ENCODE data around the gene XCR1. TPM values are rescaled to one million over a fixed set of nuclear protein-coding genes. Genes with fewer than 3 reads are reported as not detected.
A peak's percentile ranks its signal among the peaks of the same experiment; 100 is the strongest.
"Not testable (repeated sequence)": the region's sequence is repeated elsewhere in the genome, so short reads cannot be mapped to it uniquely, and the experiment has no call there.

The XCR1 gene
- total RNA-seq, 2 experiments from 2014 or later = not detected

DNA sequence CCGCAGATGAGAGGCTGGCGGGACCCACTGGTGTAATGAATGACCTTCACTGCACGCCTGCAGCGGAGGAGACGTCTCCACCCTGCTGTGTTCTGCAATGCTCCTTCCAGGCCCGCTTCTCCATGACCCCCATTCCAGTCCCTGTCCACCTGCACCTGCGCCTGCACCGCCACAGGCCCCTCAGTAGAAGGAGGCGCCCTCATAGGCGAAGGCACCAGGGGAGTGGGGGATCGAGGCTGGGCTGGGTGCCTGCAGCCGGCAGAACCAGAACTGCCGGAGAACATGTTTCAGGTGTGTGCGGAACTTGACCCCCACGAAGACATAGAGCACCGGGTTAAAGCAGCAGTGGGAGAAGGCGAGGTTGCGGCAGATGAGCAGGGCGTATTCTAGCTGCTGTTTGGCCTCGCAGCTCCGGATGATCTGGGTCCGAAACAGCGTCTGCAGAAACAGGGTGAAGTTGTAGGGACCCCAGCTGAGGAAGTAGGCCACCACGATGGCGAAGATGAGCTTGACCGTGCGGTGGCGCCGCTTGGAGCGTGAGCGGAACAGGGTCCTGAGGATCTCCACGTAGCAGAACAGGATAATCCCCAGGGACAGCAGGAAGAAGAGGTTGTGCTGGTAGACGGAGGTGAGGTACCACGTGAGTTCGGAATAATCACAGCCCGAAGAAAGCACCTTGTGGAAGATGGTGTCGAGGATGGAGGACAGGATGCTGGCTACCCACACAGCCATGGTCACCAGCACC lies 6.3 kb downstream of the XCR1 start:
- Mint-ChIP-seq H3K36me3 (ENCODE audit: low read depth) (peaks cover 2% of the 10 kb centered on the region), H3K4me1 (ENCODE audit: low read depth) (peaks cover 19% of the 10 kb centered on the region), H3K9me3 (ENCODE audit: insufficient read depth) (peaks cover 8% of the 10 kb centered on the region), H3K4me3 (no peak overlapping the region), H3K27ac (no peak overlapping the region), H3K27me3 (ENCODE audit: low read depth) (peaks cover 5% of the 10 kb centered on the region)
- ChIA-PET CTCF (interaction anchor here (3.5 kb wide), 1 partner anchor 58 kb away, joined by 16 read pairs; no protein-coding TSS in a partner anchor), POLR2A (no interaction called here)
- ATAC-seq (no peak), DNase-seq (peak; percentile 16)

DNA sequence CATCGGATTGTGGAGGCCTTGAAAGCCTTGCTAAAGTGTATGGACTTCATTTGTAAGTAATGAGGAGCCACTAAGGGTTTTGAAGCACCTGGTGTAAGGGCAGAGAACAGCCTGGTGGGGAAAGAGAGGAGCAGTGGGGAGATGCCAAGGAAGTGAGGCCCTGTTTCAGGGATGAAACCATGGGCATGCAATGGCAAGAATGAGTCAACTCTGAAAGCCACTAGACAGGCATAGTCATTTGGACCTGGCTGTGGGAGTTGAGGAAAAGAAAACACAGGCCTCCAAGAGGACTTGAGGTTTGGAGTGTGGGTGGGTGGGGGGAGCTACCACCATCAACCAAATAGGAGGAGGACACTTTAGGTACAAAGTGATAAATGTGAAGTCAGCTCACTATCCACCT lies 7.6 kb downstream of the XCR1 start:
- no peak for ATAC-seq

DNA sequence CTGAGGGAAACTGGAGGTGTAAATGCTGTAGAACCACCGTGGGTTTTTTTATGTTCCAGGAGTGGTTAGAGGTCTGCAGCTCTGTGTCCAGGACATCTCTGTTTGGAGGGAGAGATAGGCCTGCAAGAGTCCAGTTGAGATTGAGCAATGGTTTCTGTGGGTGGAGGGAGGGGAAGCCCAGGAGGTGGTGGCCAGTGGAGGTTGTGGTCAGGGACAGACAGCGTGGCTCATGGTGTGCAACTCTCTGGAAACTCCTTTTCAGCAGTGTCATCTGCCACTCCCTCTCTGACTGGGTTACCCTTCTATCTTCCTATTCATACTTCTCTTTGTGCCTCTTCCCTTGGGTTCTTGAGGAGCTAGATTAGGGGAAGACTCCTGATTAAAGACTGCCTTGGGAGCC lies 9.6 kb downstream of the XCR1 start:
- no peak overlapping the region for H3K4me3 Mint-ChIP-seq
- H3K27me3 Mint-ChIP-seq (ENCODE audit: low read depth) = peaks cover 2% of the 10 kb centered on the region
- H3K4me1 Mint-ChIP-seq (ENCODE audit: low read depth) = peaks cover 43% of the 10 kb centered on the region
- H3K27ac Mint-ChIP-seq = no peak overlapping the region
- ChIA-PET CTCF (interaction anchor here (0.6 to 3.5 kb wide), 2 partner anchors 47 to 61 kb away, joined by 3 to 16 read pairs; no protein-coding TSS in a partner anchor), POLR2A (interaction anchor here (0.7 to 1.1 kb wide), 2 partner anchors 59 to 182 kb away, joined by 3 read pairs; no protein-coding TSS in a partner anchor)
- ATAC-seq = no peak
- peaks cover 2% of the 10 kb centered on the region for H3K36me3 Mint-ChIP-seq (ENCODE audit: low read depth)
- DNase-seq = peak; percentile 17
- H3K9me3 Mint-ChIP-seq (ENCODE audit: insufficient read depth) = no peaks in the 10 kb centered on the region

More for the DNA sequence above, 7.6 kb downstream of the XCR1 start:
- H3K4me3 Mint-ChIP-seq = no peak overlapping the region
- H3K9me3 Mint-ChIP-seq (ENCODE audit: insufficient read depth) = peaks cover 1% of the 10 kb centered on the region
- ChIA-PET POLR2A (no interaction called here), CTCF (interaction anchor here (0.6 to 3.5 kb wide), 2 partner anchors 16 to 59 kb away, joined by 4 to 16 read pairs; no protein-coding TSS in a partner anchor)
- no peak overlapping the region for H3K27ac Mint-ChIP-seq
- H3K36me3 Mint-ChIP-seq (ENCODE audit: low read depth) = peaks cover 2% of the 10 kb centered on the region
- peaks cover 5% of the 10 kb centered on the region for H3K27me3 Mint-ChIP-seq (ENCODE audit: low read depth)
- H3K4me1 Mint-ChIP-seq (ENCODE audit: low read depth) = peaks cover 28% of the 10 kb centered on the region
- peak; percentile 14 for DNase-seq

DNA sequence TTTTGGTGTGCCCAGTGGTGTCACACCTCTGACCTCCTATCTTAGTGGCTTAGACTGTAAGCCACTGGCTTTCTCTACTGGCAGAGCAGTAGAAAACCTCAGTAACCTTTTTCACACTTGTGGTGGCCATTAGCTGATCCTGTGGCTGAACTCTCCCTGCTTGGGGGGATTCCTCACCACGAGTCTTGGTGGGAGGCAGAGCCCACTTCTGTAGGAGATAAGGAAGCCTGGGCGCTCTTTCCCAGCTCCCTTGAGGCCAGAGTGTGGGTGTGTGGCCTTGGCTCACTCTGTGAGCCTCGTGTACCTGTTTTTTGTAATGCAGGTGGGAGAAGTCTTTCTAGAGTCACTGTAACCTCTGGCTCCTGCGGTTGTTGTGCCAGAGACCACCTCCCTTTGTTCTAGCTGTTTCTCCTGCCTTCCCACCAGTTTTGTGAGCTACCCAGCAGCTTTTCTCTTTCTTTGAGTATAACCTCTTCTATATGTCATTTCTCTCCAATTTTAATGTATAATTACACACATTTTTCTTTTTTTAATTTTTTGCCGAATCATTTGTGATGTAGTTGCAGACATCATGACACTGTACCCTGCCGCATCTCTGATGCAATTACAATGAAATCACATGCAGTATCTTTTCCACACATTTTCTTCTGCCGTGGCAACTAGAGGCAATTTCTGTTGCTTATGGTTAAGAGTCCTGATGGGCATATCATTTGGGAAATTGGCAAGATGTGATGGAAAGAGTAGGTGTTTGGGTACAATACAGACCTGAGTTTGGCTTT lies 13.8 kb downstream of the XCR1 start:
- Mint-ChIP-seq H3K9me3 (ENCODE audit: insufficient read depth) (peaks cover 3% of the 10 kb centered on the region), H3K4me1 (ENCODE audit: low read depth) (peaks cover 63% of the 10 kb centered on the region), H3K27me3 (ENCODE audit: low read depth) (peaks cover 3% of the 10 kb centered on the region), H3K36me3 (ENCODE audit: low read depth) (peaks cover 8% of the 10 kb centered on the region), H3K27ac (peak overlapping the region; percentile 1), H3K4me3 (no peak overlapping the region)
- ChIA-PET POLR2A (no interaction called here), CTCF (interaction anchor here (1.6 kb wide), 1 partner anchor 52 kb away, joined by 4 read pairs; no protein-coding TSS in a partner anchor)
- DNase-seq (no peak), ATAC-seq (no peak)

DNA sequence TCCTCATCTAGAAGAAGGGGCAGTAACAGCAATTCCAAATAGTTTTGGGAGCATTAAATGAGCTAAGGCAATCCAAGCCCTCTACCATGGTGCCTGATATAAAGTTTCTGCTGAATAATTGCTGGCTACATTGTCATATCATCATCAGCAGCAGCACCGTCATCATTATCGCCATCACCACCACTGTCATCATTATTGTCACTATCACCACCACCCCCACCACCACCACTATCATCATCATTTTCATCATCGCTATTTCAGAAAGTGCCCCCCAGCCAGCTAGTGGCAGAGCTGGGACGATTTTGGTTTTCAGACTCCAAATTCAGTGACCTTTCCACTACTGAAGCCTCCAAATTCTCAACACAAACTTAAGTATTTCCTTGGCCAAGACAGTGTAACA lies 15.0 kb downstream of the XCR1 start:
- ChIA-PET CTCF (interaction anchor here (0.7 to 1.8 kb wide), 3 partner anchors 13 to 56 kb away, joined by 4 to 5 read pairs (median 4); no protein-coding TSS in a partner anchor), POLR2A (interaction anchor here (0.6 kb wide), 1 partner anchor 12 kb away, joined by 3 read pairs; no protein-coding TSS in a partner anchor)
- H3K27ac Mint-ChIP-seq = no peak overlapping the region
- ATAC-seq = no peak
- peaks cover 3% of the 10 kb centered on the region for H3K9me3 Mint-ChIP-seq (ENCODE audit: insufficient read depth)
- H3K36me3 Mint-ChIP-seq (ENCODE audit: low read depth) = peaks cover 8% of the 10 kb centered on the region
- DNase-seq = no peak
- H3K4me3 Mint-ChIP-seq = no peak overlapping the region
- H3K27me3 Mint-ChIP-seq (ENCODE audit: low read depth) = peaks cover 3% of the 10 kb centered on the region
- H3K4me1 Mint-ChIP-seq (ENCODE audit: low read depth) = peaks cover 52% of the 10 kb centered on the region

DNA sequence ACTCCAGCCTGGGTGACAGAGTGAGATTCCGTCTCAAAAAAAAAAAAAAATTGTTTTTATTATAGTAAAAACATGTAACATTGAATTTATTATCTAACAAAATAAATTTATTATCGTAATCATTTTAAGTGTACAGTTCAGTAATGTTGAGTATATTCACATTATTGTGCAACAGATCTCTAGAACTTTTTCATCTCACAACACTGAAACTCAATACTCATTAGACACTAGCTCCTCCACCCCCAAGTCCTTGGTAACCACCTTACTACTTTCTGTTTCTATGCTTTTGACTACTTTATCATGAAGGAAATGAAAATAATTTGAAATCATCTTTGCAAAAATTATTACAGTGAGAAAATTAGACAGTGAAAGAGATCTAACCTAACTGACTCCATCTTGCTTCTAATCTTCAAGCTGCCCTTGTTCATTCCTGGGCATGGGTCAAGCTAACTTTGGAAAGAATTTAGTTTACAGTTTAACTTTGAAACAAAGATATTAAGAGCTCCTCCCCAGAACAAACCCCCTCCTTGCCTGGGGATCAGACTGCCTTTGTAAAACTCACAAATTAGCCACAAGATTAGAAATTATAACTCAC lies 16.7 kb downstream of the XCR1 start:
- Mint-ChIP-seq H3K9me3 (ENCODE audit: insufficient read depth) (peaks cover 3% of the 10 kb centered on the region), H3K4me1 (ENCODE audit: low read depth) (peaks cover 52% of the 10 kb centered on the region), H3K36me3 (ENCODE audit: low read depth) (peaks cover 9% of the 10 kb centered on the region), H3K4me3 (no peak overlapping the region), H3K27ac (peak overlapping the region; percentile 54), H3K27me3 (ENCODE audit: low read depth) (peaks cover 3% of the 10 kb centered on the region)
- ChIA-PET POLR2A (interaction anchor here (1.1 kb wide), 1 partner anchor 67 kb away, joined by 3 read pairs; the partner anchor contains the start of gene CXCR6), CTCF (interaction anchor here (0.8 to 2.7 kb wide), 8 partner anchors 9 to 559 kb away, joined by 3 to 11 read pairs (median 4); partner anchors contain the start of gene CCR5)
- ATAC-seq = no peak
- DNase-seq = no peak

DNA sequence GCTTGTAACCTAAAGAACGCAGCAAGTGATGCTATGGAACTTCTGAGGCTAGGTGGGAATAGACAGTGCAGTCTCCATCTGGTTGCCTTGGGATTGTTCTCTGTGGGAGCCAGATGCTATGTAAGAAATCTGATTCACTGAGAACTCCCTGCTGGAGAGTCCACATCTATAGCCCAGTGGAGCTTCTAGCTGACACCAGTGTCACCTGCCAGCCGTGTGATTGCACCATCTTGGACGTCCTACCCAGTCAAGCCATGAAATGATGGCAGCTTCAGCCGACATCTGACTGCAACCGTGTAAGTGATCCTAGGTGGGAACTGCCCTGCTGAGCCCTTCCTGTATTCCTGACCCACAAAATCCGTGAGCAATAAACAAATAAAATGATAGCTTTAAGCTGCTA lies 19.2 kb downstream of the XCR1 start:
- Mint-ChIP-seq H3K4me1 (ENCODE audit: low read depth) (peaks cover 34% of the 10 kb centered on the region), H3K9me3 (ENCODE audit: insufficient read depth) (peaks cover 3% of the 10 kb centered on the region), H3K27me3 (ENCODE audit: low read depth) (peaks cover 3% of the 10 kb centered on the region), H3K4me3 (no peak overlapping the region), H3K36me3 (ENCODE audit: low read depth) (peaks cover 12% of the 10 kb centered on the region), H3K27ac (no peak overlapping the region)
- CTCF ChIA-PET = no interaction called here
- POLR2A ChIA-PET = no interaction called here
- DNase-seq (no peak), ATAC-seq (no peak)

DNA sequence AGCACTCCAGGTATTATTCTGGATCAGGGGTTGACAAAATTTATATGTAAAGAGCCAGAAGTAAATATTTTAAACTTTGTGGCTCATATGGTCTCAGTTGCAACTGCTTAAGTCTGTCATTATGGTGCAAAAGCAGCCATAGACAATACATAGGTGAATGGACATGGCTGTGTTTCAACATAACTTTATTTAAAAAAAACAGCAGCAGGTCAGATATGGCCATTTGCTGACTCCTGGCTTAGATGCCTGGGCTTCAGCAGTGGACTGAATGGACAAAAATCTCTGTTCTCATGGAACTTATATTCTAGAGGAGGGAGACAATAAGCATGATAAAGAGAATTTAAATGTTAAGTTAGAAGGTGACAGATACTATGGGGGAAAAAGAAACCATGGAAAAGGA lies 20.0 kb downstream of the XCR1 start:
- Mint-ChIP-seq H3K4me3 (no peak overlapping the region), H3K36me3 (ENCODE audit: low read depth) (peaks cover 15% of the 10 kb centered on the region), H3K4me1 (ENCODE audit: low read depth) (peaks cover 28% of the 10 kb centered on the region), H3K27me3 (ENCODE audit: low read depth) (peaks cover 3% of the 10 kb centered on the region), H3K9me3 (ENCODE audit: insufficient read depth) (peaks cover 3% of the 10 kb centered on the region), H3K27ac (no peak overlapping the region)
- POLR2A ChIA-PET = no interaction called here
- DNase-seq = no peak
- ATAC-seq = no peak
- CTCF ChIA-PET = no interaction called here

DNA sequence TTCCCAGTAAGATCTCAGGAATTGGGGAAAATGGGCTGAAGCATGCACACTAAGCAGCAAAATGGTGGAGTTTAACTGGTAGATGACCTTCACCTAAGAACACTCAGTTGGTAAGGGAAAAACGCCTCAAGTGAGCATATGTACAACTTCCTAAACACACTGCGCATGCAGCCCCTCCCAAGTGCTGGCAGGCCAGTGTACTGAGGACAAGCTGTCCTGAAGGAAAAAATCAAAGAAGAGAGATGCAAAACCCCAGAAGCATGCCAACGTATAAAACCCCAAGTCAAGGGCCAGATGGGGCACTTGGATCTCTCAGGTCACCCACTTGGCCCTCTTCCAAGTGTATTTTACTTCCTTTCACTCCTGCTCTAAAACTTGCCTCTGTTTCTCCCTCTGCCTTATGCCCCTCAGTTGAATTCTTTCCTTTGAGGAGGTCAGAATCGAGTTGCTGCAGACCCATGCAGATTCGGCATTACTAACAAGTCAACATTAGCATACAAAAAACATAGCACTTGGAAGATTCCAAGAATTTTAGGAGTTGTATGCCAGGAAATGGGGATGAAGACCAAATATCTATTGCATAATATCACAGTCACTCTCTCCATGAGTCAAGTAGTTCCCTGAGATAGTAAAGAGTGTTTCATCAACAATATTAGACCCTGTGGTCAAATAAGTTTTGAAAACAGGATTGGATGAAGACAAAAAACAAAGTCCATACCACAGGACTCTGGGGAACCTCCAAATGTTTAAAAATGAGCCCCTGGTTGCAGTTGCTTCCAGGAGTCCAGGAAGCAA lies 20.8 kb downstream of the XCR1 start:
- ATAC-seq (no peak), DNase-seq (no peak)
- peaks cover 3% of the 10 kb centered on the region for H3K27me3 Mint-ChIP-seq (ENCODE audit: low read depth)
- ChIA-PET POLR2A (no interaction called here), CTCF (no interaction called here)
- H3K4me1 Mint-ChIP-seq (ENCODE audit: low read depth) = peaks cover 23% of the 10 kb centered on the region
- H3K36me3 Mint-ChIP-seq (ENCODE audit: low read depth) = peaks cover 15% of the 10 kb centered on the region
- no peak overlapping the region for H3K4me3 Mint-ChIP-seq
- peak overlapping the region; percentile 32 for H3K27ac Mint-ChIP-seq
- peaks cover 3% of the 10 kb centered on the region for H3K9me3 Mint-ChIP-seq (ENCODE audit: insufficient read depth)

DNA sequence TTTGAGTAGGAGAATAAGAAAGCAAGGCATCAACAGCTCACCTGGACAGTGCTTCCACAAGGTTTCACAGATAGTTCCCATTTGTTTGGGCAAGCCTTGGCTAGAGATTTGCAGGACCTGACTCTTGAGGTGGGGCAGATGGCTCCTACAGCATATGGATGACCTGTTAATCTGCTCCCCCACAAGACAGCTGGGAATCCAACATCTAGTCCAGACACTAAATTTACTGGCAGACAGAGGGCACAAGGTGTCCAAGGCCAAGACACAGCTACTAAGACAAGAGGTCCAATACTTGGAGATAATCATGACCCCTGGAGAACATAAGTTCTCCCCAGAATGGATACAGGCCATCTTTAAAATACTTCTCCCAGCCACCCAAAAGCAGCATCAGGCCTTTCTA lies 23.6 kb downstream of the XCR1 start:
- DNase-seq; H3K4me3 Mint-ChIP-seq; H3K27me3 Mint-ChIP-seq (ENCODE audit: low read depth); ATAC-seq; H3K9me3 Mint-ChIP-seq (ENCODE audit: insufficient read depth); POLR2A ChIA-PET; H3K27ac Mint-ChIP-seq: not testable (repeated sequence)
- CTCF ChIA-PET = interaction anchor here (0.6 to 0.8 kb wide), 3 partner anchors 16 to 75 kb away, joined by 3 to 4 read pairs (median 4); no protein-coding TSS in a partner anchor
- peaks cover 13% of the 10 kb centered on the region for H3K4me1 Mint-ChIP-seq (ENCODE audit: low read depth)
- peaks cover 13% of the 10 kb centered on the region for H3K36me3 Mint-ChIP-seq (ENCODE audit: low read depth)

DNA sequence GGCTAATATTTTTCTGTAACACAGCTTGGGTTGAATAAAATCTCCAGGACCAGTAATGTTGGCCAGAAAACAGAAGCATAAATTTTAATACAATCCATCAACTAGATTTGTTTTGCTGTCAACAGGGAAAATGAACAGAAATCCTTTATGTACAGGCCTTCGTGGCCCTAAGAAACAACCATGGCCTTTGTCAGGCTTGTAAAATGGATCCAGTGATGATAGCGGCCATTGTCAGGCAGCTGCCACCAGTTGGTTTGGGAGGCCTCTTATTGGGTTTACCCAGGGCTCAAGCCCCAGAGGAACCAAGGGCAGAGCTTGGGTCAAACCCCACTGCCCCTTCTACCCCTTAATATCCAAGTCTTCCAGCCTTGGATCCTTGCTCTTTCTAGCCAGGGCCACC lies 26.1 kb downstream of the XCR1 start:
- DNase-seq (no peak), ATAC-seq (no peak)
- Mint-ChIP-seq H3K4me3 (no peak overlapping the region), H3K36me3 (ENCODE audit: low read depth) (peaks cover 12% of the 10 kb centered on the region), H3K4me1 (ENCODE audit: low read depth) (peaks cover 19% of the 10 kb centered on the region), H3K27me3 (ENCODE audit: low read depth) (peaks cover 4% of the 10 kb centered on the region), H3K9me3 (ENCODE audit: insufficient read depth) (peaks cover 3% of the 10 kb centered on the region), H3K27ac (no peak overlapping the region)
- POLR2A ChIA-PET = no interaction called here
- CTCF ChIA-PET = interaction anchor here (0.9 kb wide), 1 partner anchor 9 kb away, joined by 3 read pairs; no protein-coding TSS in a partner anchor

All from activated CD8-positive, alpha-beta T cell treated with anti-CD3 and anti-CD28 coated beads, Interleukin-2, amount 10 ng/mL, durations not matched to agents 7 days and 5 days (primary cell).